Aorta (tissue), 5 donors: ENCODE measurements around the gene CLIC4. TPM values are rescaled to one million over a fixed set of nuclear protein-coding genes. Genes with fewer than 3 reads are reported as not detected.
"Not testable (repeated sequence)": the region's sequence is repeated elsewhere in the genome, so short reads cannot be mapped to it uniquely, and the experiment has no call there.

Experiments used
- ATAC-seq: fragments of 200-7000 bp; cut with Tn5 transposase; one replicate; pipeline ENCODE4 v1.9.1; 2022; ENCODE audit warnings: moderate library complexity; ENCODE audit not compliant: low FRiP score
- DNase-seq, 2 donors: peaks; one replicate each; pipeline ENCODE4 v3.0.0-alpha.2; 2020
- H3K27ac ChIP-seq, 2 donors: one replicate each; pipeline ENCODE4 v1.5.1; 2013; ENCODE audit warnings: low read length in 2 of 2, mild to moderate bottlenecking in 2 of 2, moderate library complexity in 2 of 2, control low read depth in 1 of 2, inconsistent platforms in 1 of 2, low read depth in 1 of 2
- H3K27me3 ChIP-seq, 2 donors: one replicate each; pipeline ENCODE4 v1.6.1; 2013; ENCODE audit warnings: control low read depth in 1 of 2, low read length in 1 of 2, mild to moderate bottlenecking in 1 of 2, moderate library complexity in 1 of 2; ENCODE audit not compliant: insufficient read depth in 2 of 2, control insufficient read depth in 1 of 2
- H3K36me3 ChIP-seq, 2 donors: one replicate each; pipeline ENCODE4 v1.6.1; 2013; ENCODE audit warnings: control low read depth in 1 of 2, low read length in 1 of 2, mild to moderate bottlenecking in 1 of 2; ENCODE audit not compliant: insufficient read depth in 2 of 2, control insufficient read depth in 1 of 2
- H3K4me1 ChIP-seq, 2 donors: one replicate each; pipeline ENCODE4 v1.6.1; 2013; ENCODE audit warnings: low read length in 2 of 2, control low read depth in 1 of 2, mild to moderate bottlenecking in 1 of 2, moderate library complexity in 1 of 2; ENCODE audit not compliant: insufficient read depth in 2 of 2, control insufficient read depth in 1 of 2
- H3K4me3 ChIP-seq, 2 donors: one replicate each; pipeline ENCODE4 v1.5.1; 2013; ENCODE audit warnings: low read length in 2 of 2, control low read depth in 1 of 2, mild to moderate bottlenecking in 1 of 2
- H3K9me3 ChIP-seq: one replicate; pipeline ENCODE4 v1.6.1; 2013; ENCODE audit warnings: mild to moderate bottlenecking, low read length; ENCODE audit not compliant: control insufficient read depth
- WGBS, 2 donors: extraction: QIAGEN DNeasy Blood & Tissue Kit; methylation state at CpG; one replicate each; pipeline ENCODE4 v1.1.7; 2013; 5-methylcytosine and 5-hydroxymethylcytosine counted together
- intact Hi-C, 2 donors: fragments of 100-400 bp; cut with DNase I; formaldehyde crosslinking; loops; one replicate each; pipeline versions ENCODE4 v1.14.2 to v1.15.0; 2022
- long read RNA-seq, 2 donors: library from polyadenylated mRNA; unstranded; transcript quantifications; one replicate each; pipeline ENCODE4 v2.0.0, GENCODE V29; 2020 to 2021
- polyA plus RNA-seq, 2 donors: library from polyadenylated mRNA; stranded (reverse); fragments of 200-250 nt; gene quantifications; one replicate each; pipeline ENCODE4 v1.2.3, GENCODE V29; 2013
- total RNA-seq, 2 donors: library from RNA; stranded (reverse); fragmentation: NEBNext Ultra II Directional; extraction: Animal tissue kit (Norgen Biotek cat#: 25700); gene quantifications; one replicate each; pipeline ENCODE4 v1.2.1, GENCODE V29; 2021
- donor health status: healthy with polysubstance abuse.
- donor health status: Bipolar disorder and iron deficiency.
- donor health status: DM: no; HTN: no; CAD: no.
- donor health status: DM: no; HTN: no; CAD: no.
- donor health status: DM: yes; HTN: yes; CAD: no.

CLIC4 gene
- total RNA-seq (100 to 1,000 TPM; 477 to 941 TPM), polyA plus RNA-seq (100 to 1,000 TPM; 278 to 322 TPM)
- long read RNA-seq, donor 1, full-length matches to known transcripts, result 103 of 210 reads
- long read RNA-seq, donor 1, partial matches to known transcripts, result 53 of 210 reads
- long read RNA-seq, donor 1, other reads (novel, unspliced or antisense), result 54 of 210 reads
- long read RNA-seq, donor 2, full-length matches to known transcripts, result 253 of 341 reads
- long read RNA-seq, donor 2, partial matches to known transcripts, result 72 of 341 reads
- long read RNA-seq, donor 2, other reads (novel, unspliced or antisense), result 16 of 341 reads

- Histone ChIP-seq H3K27ac (peak within 1 kb of the TSS; percentile 81 to 97), H3K9me3 (no peaks in the 10 kb centered on the region), H3K27me3 (no peaks in the 10 kb centered on the region), H3K4me3 (peak within 1 kb of the TSS; percentile 82 to 98), H3K4me1 (peaks cover 0 to 3% of the 10 kb centered on the region in 2 donors), H3K36me3 (no peaks in the 10 kb centered on the region)
- intact Hi-C loops, result loop anchor here (1.0 to 5.0 kb wide), 4 partner anchors 25 to 102 kb away; partner anchors contain the start of gene SRRM1 (in 1 of the 2)
- ATAC-seq (peak; percentile 97), DNase-seq (peak; percentile 100)
- 0% methylated on average over 48 to 80 of the region's 80 CpGs for WGBS, 2 donors
Measured at GRCh38 chr1:24744911-24745710, at the start of gene CLIC4. TSS of gene CLIC4 (plus strand) at chr1:24745447. CDS start at chr1:24745554, 107 bp downstream.

GRCh38 chr1:24696041-24696755 lies 49.0 kb upstream of the CLIC4 start:
- H3K4me1 ChIP-seq, result no peaks in the 10 kb centered on the region
- WGBS, 2 donors, result 92 to 95% methylated on average over 5 of the region's 5 CpGs
- H3K36me3 ChIP-seq, result no peaks in the 10 kb centered on the region
- no peak overlapping the region for H3K27ac ChIP-seq
- ATAC-seq, result peak; percentile 9
- DNase-seq, result no peak
- no peaks in the 10 kb centered on the region for H3K9me3 ChIP-seq
- H3K27me3 ChIP-seq, result no peaks in the 10 kb centered on the region
- intact Hi-C loops, result no loop called here
- H3K4me3 ChIP-seq, result no peak overlapping the region

GRCh38 chr1:24696756-24697330 lies 48.4 kb upstream of the CLIC4 start:
- no peaks in the 10 kb centered on the region for H3K36me3 ChIP-seq
- no peak overlapping the region for H3K27ac ChIP-seq
- H3K27me3 ChIP-seq, result no peaks in the 10 kb centered on the region
- no peak overlapping the region for H3K4me3 ChIP-seq
- no peaks in the 10 kb centered on the region for H3K9me3 ChIP-seq
- no peak for DNase-seq
- intact Hi-C loops, result no loop called here
- WGBS, 2 donors, result 86 to 91% methylated on average over 15 of the region's 15 CpGs
- no peak for ATAC-seq
- no peaks in the 10 kb centered on the region for H3K4me1 ChIP-seq

- ATAC-seq, intact Hi-C loops, DNase-seq, H3K4me3 ChIP-seq, H3K27me3 ChIP-seq, H3K27ac ChIP-seq, H3K36me3 ChIP-seq, H3K4me1 ChIP-seq, H3K9me3 ChIP-seq: not testable (repeated sequence)
- WGBS, 2 donors, result 86 to 93% methylated on average over 7 of the region's 7 CpGs
Measured at GRCh38 chr1:24697453-24698001, 47.7 kb upstream of the CLIC4 start.

GRCh38 chr1:24698326-24698725 lies 46.9 kb upstream of the CLIC4 start:
- H3K36me3 ChIP-seq, H3K27ac ChIP-seq, H3K9me3 ChIP-seq, DNase-seq, H3K4me3 ChIP-seq, ATAC-seq, intact Hi-C loops, H3K27me3 ChIP-seq, H3K4me1 ChIP-seq: not testable (repeated sequence)
- WGBS, 2 donors, result 94% methylated on average over 8 of the region's 8 CpGs

- WGBS, 2 donors, result 93 to 95% methylated on average over 7 of the region's 7 CpGs
- ATAC-seq (no peak), DNase-seq (no peak)
- no peak overlapping the region for H3K4me3 ChIP-seq
- intact Hi-C loops, result no loop called here
- H3K36me3 ChIP-seq, result no peaks in the 10 kb centered on the region
- H3K4me1 ChIP-seq, result no peaks in the 10 kb centered on the region
- no peaks in the 10 kb centered on the region for H3K27me3 ChIP-seq
- no peak overlapping the region for H3K27ac ChIP-seq
- H3K9me3 ChIP-seq, result no peaks in the 10 kb centered on the region
Measured at GRCh38 chr1:24699628-24700027, 45.6 kb upstream of the CLIC4 start.

- H3K36me3 ChIP-seq, result no peaks in the 10 kb centered on the region
- DNase-seq, result no peak
- no peak for ATAC-seq
- no peaks in the 10 kb centered on the region for H3K9me3 ChIP-seq
- no peaks in the 10 kb centered on the region for H3K27me3 ChIP-seq
- WGBS, 2 donors, result 75 to 82% methylated on average over 8 of the region's 8 CpGs
- no peak overlapping the region for H3K27ac ChIP-seq
- H3K4me3 ChIP-seq, result no peak overlapping the region
- no peaks in the 10 kb centered on the region for H3K4me1 ChIP-seq
- intact Hi-C loops, result no loop called here
Measured at GRCh38 chr1:24702511-24703293, 42.5 kb upstream of the CLIC4 start.
